DOHH2 (cell line): ENCODE measurements around the gene SRC.

Experiments used
- H3F3A ChIP-seq: fragments of 200-600 bp; sonication (generic), shearing (Covaris generic); 2 replicates; pipeline ENCODE4 v1.6.0; 2016; ENCODE audit warnings: antibody characterized with exemption, mild to moderate bottlenecking; ENCODE audit not compliant: control insufficient read depth, insufficient read depth
- H3K27ac ChIP-seq: fragments of 200-600 bp; sonication (generic); 2 replicates; pipeline ENCODE4 v1.5.1; 2014; ENCODE audit warnings: low read depth, mild to moderate bottlenecking, low read length, moderate library complexity
- H3K27me3 ChIP-seq: fragments of 200-600 bp; sonication (generic); 2 replicates; pipeline ENCODE4 v1.6.1; 2014; ENCODE audit warnings: mild to moderate bottlenecking, low read length, mixed read lengths; ENCODE audit not compliant: control insufficient read depth
- H3K36me3 ChIP-seq: fragments of 200-600 bp; sonication (generic); 2 replicates; pipeline ENCODE4 v1.6.1; 2014; ENCODE audit warnings: mild to moderate bottlenecking, low read length, moderate library complexity, mixed read lengths; ENCODE audit not compliant: control insufficient read depth
- H3K4me1 ChIP-seq: fragments of 200-600 bp; sonication (generic); 2 replicates; pipeline ENCODE4 v1.6.1; 2014; ENCODE audit warnings: mild to moderate bottlenecking, low read length, mixed read lengths; ENCODE audit not compliant: control insufficient read depth
- H3K4me2 ChIP-seq: fragments of 200-600 bp; sonication (generic); 2 replicates; pipeline ENCODE4 v1.6.0; 2014; ENCODE audit warnings: mild to moderate bottlenecking, low read length, moderate library complexity
- H3K4me3 ChIP-seq: fragments of 200-600 bp; sonication (generic); 2 replicates; pipeline ENCODE4 v1.5.1; 2014; ENCODE audit warnings: mild to moderate bottlenecking, low read length, mixed read lengths
- H3K79me2 ChIP-seq: fragments of 200-600 bp; sonication (generic); 2 replicates; pipeline ENCODE4 v1.6.1; 2014; ENCODE audit warnings: mild to moderate bottlenecking, low read length, mixed read lengths; ENCODE audit not compliant: control insufficient read depth
- H3K9me2 ChIP-seq: fragments of 200-600 bp; sonication (generic); replicated peaks from 2 replicates; pipeline ENCODE4 v1.6.1; 2014; ENCODE audit warnings: mild to moderate bottlenecking, low read length, mixed read lengths; ENCODE audit not compliant: control insufficient read depth
- H3K9me3 ChIP-seq: fragments of 200-600 bp; sonication (generic); 2 replicates; pipeline ENCODE4 v1.6.1; 2014; ENCODE audit warnings: antibody characterized with exemption, low read length, mixed read lengths; ENCODE audit not compliant: control insufficient read depth, insufficient read depth
- H4K20me1 ChIP-seq: fragments of 200-600 bp; sonication (generic); 2 replicates; pipeline ENCODE4 v1.6.0; 2014; ENCODE audit warnings: low read depth, mild to moderate bottlenecking, antibody characterized with exemption, low read length, moderate library complexity; ENCODE audit not compliant: control insufficient read depth, insufficient read depth
- CTCF ChIP-seq: fragments of 200-600 bp; sonication (generic); IDR thresholded peaks from one replicate; pipeline ENCODE4 v1.5.1; 2014; ENCODE audit warnings: antibody characterized with exemption, mild to moderate bottlenecking, low read depth, low read length; ENCODE audit not compliant: poor library complexity, severe bottlenecking
- EZH2phosphoT487 ChIP-seq: fragments of 200-600 bp; sonication (generic); IDR thresholded peaks from 2 replicates; pipeline ENCODE4 v1.6.1; 2017; ENCODE audit warnings: borderline replicate concordance, mild to moderate bottlenecking, antibody characterized with exemption, low read length, moderate library complexity, mixed read lengths

SRC gene

GRCh38 chr20:37413379-37413778, 67.4 kb downstream of the SRC start:
- Histone ChIP-seq H3K27ac (no peak overlapping the region), H3K4me3 (no peak overlapping the region), H3K4me2 (no peak overlapping the region), H3K27me3 (peaks cover 35% of the 10 kb centered on the region), H3K4me1 (peaks cover 9% of the 10 kb centered on the region), H3K9me3 (no peaks in the 10 kb centered on the region), H3K79me2 (no peaks in the 10 kb centered on the region), H4K20me1 (no peaks in the 10 kb centered on the region), H3K9me2 (no peaks in the 10 kb centered on the region), H3F3A (no peaks in the 10 kb centered on the region), H3K36me3 (no peaks in the 10 kb centered on the region)
- TF ChIP-seq CTCF (no peak), EZH2phosphoT487 (no peak)

GRCh38 chr20:37414224-37415035, 68.5 kb downstream of the SRC start:
- TF ChIP-seq EZH2phosphoT487: no peak
- TF ChIP-seq CTCF: no peak
- Histone ChIP-seq H3K36me3 (no peaks in the 10 kb centered on the region), H3K27ac (no peak overlapping the region), H3K4me3 (no peak overlapping the region), H3K27me3 (peaks cover 29% of the 10 kb centered on the region), H3K9me3 (no peaks in the 10 kb centered on the region), H3K79me2 (no peaks in the 10 kb centered on the region), H3F3A (no peaks in the 10 kb centered on the region), H3K9me2 (no peaks in the 10 kb centered on the region), H3K4me1 (peaks cover 3% of the 10 kb centered on the region), H3K4me2 (no peak overlapping the region), H4K20me1 (no peaks in the 10 kb centered on the region)

GRCh38 chr20:37415118-37416085, 69.5 kb downstream of the SRC start:
- Histone ChIP-seq H3K4me3 (no peak overlapping the region), H3K4me1 (no peaks in the 10 kb centered on the region), H3K27me3 (peaks cover 26% of the 10 kb centered on the region)

More at GRCh38 chr20:37415118-37416085, 69.5 kb downstream of the SRC start:
- no peaks in the 10 kb centered on the region for H3K79me2 ChIP-seq
- no peak for TF ChIP-seq CTCF
- no peak for TF ChIP-seq EZH2phosphoT487
- H3K27ac ChIP-seq: no peak overlapping the region
- no peaks in the 10 kb centered on the region for H3K36me3 ChIP-seq
- H4K20me1 ChIP-seq: no peaks in the 10 kb centered on the region
- no peaks in the 10 kb centered on the region for H3K9me3 ChIP-seq
- H3K9me2 ChIP-seq: no peaks in the 10 kb centered on the region
- no peak overlapping the region for H3K4me2 ChIP-seq
- no peaks in the 10 kb centered on the region for H3F3A ChIP-seq
